Activated CD8-positive, alpha-beta T cell treated with anti-CD3 and anti-CD28 coated beads for 36 hours (primary cell): Measurements from ENCODE around the gene INPP4A. TPM values are rescaled to one million over a fixed set of nuclear protein-coding genes. Genes with fewer than 3 reads are reported as not detected.

Source experiments
- ATAC-seq: fragments of 200-7000 bp; cut with Tn5 transposase; one replicate; pipeline ENCODE4 v1.10.0; 2021; ENCODE audit warnings: mild to moderate bottlenecking, moderate library complexity
- CTCF ChIA-PET: fragments of 350-600 bp; sonication (Branson Sonifier 250); formaldehyde crosslinking; loops from one replicate; lab custom pipeline; 2021; ENCODE audit warnings: antibody characterized with exemption; lab: Charles Lee
- POLR2A ChIA-PET: fragments of 350-600 bp; sonication (Branson Sonifier 250); formaldehyde crosslinking; loops from one replicate; lab custom pipeline; 2021; ENCODE audit warnings: antibody characterized with exemption; lab: Charles Lee
- DNase-seq: peaks from one replicate; pipeline ENCODE4 v3.0.0-alpha.2; 2020
- H3K27ac Mint-ChIP-seq: one replicate; pipeline ENCODE4 v1.8.0; 2021; ENCODE audit warnings: mild to moderate bottlenecking, mixed read lengths
- H3K27me3 Mint-ChIP-seq: one replicate; pipeline ENCODE4 v1.8.0; 2021; ENCODE audit warnings: mixed read lengths
- H3K36me3 Mint-ChIP-seq: one replicate; pipeline ENCODE4 v1.8.0; 2021; ENCODE audit warnings: low read depth, mixed read lengths
- H3K4me1 Mint-ChIP-seq: one replicate; pipeline ENCODE4 v1.8.0; 2021; ENCODE audit warnings: low read depth, mixed read lengths
- H3K4me3 Mint-ChIP-seq: one replicate; pipeline ENCODE4 v1.8.0; 2021; ENCODE audit warnings: mild to moderate bottlenecking, moderate library complexity, mixed read lengths
- H3K9me3 Mint-ChIP-seq: one replicate; pipeline ENCODE4 v1.8.0; 2021; ENCODE audit warnings: mixed read lengths
- CTCF ChIP-seq: fragments of 200-600 bp; IDR thresholded peaks from one replicate; pipeline ENCODE4 v1.8.0; 2022; ENCODE audit warnings: antibody characterized with exemption, mild to moderate bottlenecking
- intact Hi-C: fragments of 100-400 bp; cut with micrococcal nuclease; formaldehyde crosslinking; loops from one replicate; pipeline ENCODE4 v1.10.0; 2022
- total RNA-seq, 2 experiments: library from RNA; stranded (reverse); gene quantifications; one replicate each; pipeline ENCODE4 v1.2.3, GENCODE V29; 2021

The INPP4A gene
- total RNA-seq, 2 experiments from 2014 or later = 46.7 to 46.9 TPM

- no peak overlapping the region for H3K4me3 Mint-ChIP-seq
- no peak for ATAC-seq
- no peak for DNase-seq
- H3K4me1 Mint-ChIP-seq = peaks cover 11% of the 10 kb centered on the region
- peaks cover 22% of the 10 kb centered on the region for H3K36me3 Mint-ChIP-seq
- H3K27ac Mint-ChIP-seq = no peak overlapping the region
- ChIA-PET POLR2A (no interaction called here), CTCF (no interaction called here)
- TF ChIP-seq CTCF = no peak
- intact Hi-C loops = no loop called here
- no peaks in the 10 kb centered on the region for H3K9me3 Mint-ChIP-seq
- no peaks in the 10 kb centered on the region for H3K27me3 Mint-ChIP-seq
Measured at GRCh38 chr2:98538280-98539041, 93.8 kb downstream of the INPP4A start.

- no peaks in the 10 kb centered on the region for H3K9me3 Mint-ChIP-seq
- H3K4me3 Mint-ChIP-seq = no peak overlapping the region
- H3K27ac Mint-ChIP-seq = no peak overlapping the region
- intact Hi-C loops = no loop called here
- H3K36me3 Mint-ChIP-seq = peaks cover 29% of the 10 kb centered on the region
- TF ChIP-seq CTCF = no peak
- no peaks in the 10 kb centered on the region for H3K27me3 Mint-ChIP-seq
- ATAC-seq = no peak
- DNase-seq = no peak
- ChIA-PET POLR2A (no interaction called here), CTCF (no interaction called here)
- H3K4me1 Mint-ChIP-seq = peaks cover 11% of the 10 kb centered on the region
Measured at GRCh38 chr2:98539056-98539735, 94.5 kb downstream of the INPP4A start.

GRCh38 chr2:98540536-98540935, 95.9 kb downstream of the INPP4A start:
- TF ChIP-seq CTCF = no peak
- intact Hi-C loops = no loop called here
- ATAC-seq (no peak), DNase-seq (no peak)
- H3K4me3 Mint-ChIP-seq = no peak overlapping the region
- no peak overlapping the region for H3K27ac Mint-ChIP-seq
- ChIA-PET POLR2A (no interaction called here), CTCF (interaction anchor here (1.0 kb wide), 1 partner anchor 113 kb away, joined by 3 read pairs; no protein-coding TSS in a partner anchor)
- H3K4me1 Mint-ChIP-seq = peaks cover 11% of the 10 kb centered on the region
- H3K27me3 Mint-ChIP-seq = no peaks in the 10 kb centered on the region
- H3K36me3 Mint-ChIP-seq = peaks cover 31% of the 10 kb centered on the region
- no peaks in the 10 kb centered on the region for H3K9me3 Mint-ChIP-seq

- POLR2A ChIA-PET = interaction anchor here (0.8 kb wide), 1 partner anchor 8 kb away, joined by 4 read pairs; no protein-coding TSS in a partner anchor
- intact Hi-C loops = no loop called here
Measured at GRCh38 chr2:98541489-98541888, 96.8 kb downstream of the INPP4A start.

More at GRCh38 chr2:98541489-98541888, 96.8 kb downstream of the INPP4A start:
- Mint-ChIP-seq H3K9me3 (no peaks in the 10 kb centered on the region), H3K4me3 (no peak overlapping the region), H3K36me3 (peaks cover 31% of the 10 kb centered on the region), H3K27ac (peak overlapping the region; percentile 67), H3K27me3 (no peaks in the 10 kb centered on the region), H3K4me1 (peaks cover 11% of the 10 kb centered on the region)
- TF ChIP-seq CTCF = no peak
- CTCF ChIA-PET = interaction anchor here (0.9 to 1.7 kb wide), 2 partner anchors 27 to 129 kb away, joined by 3 to 9 read pairs; no protein-coding TSS in a partner anchor
- ATAC-seq = no peak
- DNase-seq = no peak
